Omental fat pad (tissue), 4 donors: Measurements from ENCODE around the gene YAE1. TPM values are rescaled to one million over a fixed set of nuclear protein-coding genes. Genes with fewer than 3 reads are reported as not detected.

Experiments
- ATAC-seq: fragments of 150-250 bp; one replicate; pipeline ENCODE4 v1.9.1; 2016; ENCODE audit warnings: mild to moderate bottlenecking, moderate library complexity; ENCODE audit not compliant: low FRiP score
- DNase-seq: peaks from one replicate; pipeline ENCODE4 v3.0.0-alpha.2; 2019; ENCODE audit warnings: low spot score
- CTCF ChIP-seq, 3 donors: fragments of 450-650 bp; IDR thresholded peaks; one replicate each; pipeline ENCODE4 v1.5.1; 2016 to 2017; ENCODE audit warnings: antibody characterized with exemption in 3 of 3, mild to moderate bottlenecking in 3 of 3, moderate library complexity in 2 of 3
- total RNA-seq, 4 donors: library from RNA; depleted of rRNA; stranded (reverse); fragments of >200 nt; gene quantifications; one replicate each; pipeline ENCODE4 v1.1.0, GENCODE V29; 2016

YAE1 gene
- total RNA-seq, 4 donors from 2014 or later: 11.8 to 18.8 (median 16.6) TPM

GRCh38 chr7:39621261-39621660 is 55.1 kb downstream of the YAE1 start:
- ATAC-seq (no peak), DNase-seq (no peak)

GRCh38 chr7:39621784-39622411 is 55.7 kb downstream of the YAE1 start:
- DNase-seq: no peak
- TF ChIP-seq CTCF (IDR thresholded peaks at IDR 0.05): no peak
- ATAC-seq: no peak

More at GRCh38 chr7:39621261-39621660, 55.1 kb downstream of the YAE1 start:
- TF ChIP-seq CTCF (IDR thresholded peaks at IDR 0.05): no peak

Other genes starting within 250 kb of the YAE1 start
- gene RALA, start 57.2 kb downstream of the YAE1 start, total RNA-seq: 10 to 100 TPM; 14.0 to 26.8 (median 17.9) TPM